ENCODE results near the gene TEAD4. TPM values are rescaled to one million over a fixed set of nuclear protein-coding genes. Genes with fewer than 3 reads are reported as not detected.

Gene TEAD4
- total and polyA plus RNA-seq, 4 donors: 0.79 to 3.8 (median 2.8) TPM

- H3K9ac ChIP-seq (ENCODE audit: low read depth in 1 of 2, low read length in 2 of 2): no peak overlapping the region
- DNase-seq (ENCODE audit: low spot score): no peak
- H3K4me1 ChIP-seq (ENCODE audit: control insufficient read depth in 4 of 4, insufficient read depth in 4 of 4, low read length in 3 of 4): no peaks in the 10 kb centered on the region
- no peak overlapping the region for H3K27ac ChIP-seq (ENCODE audit: low read depth in 1 of 2, low read length in 2 of 2)
- H3K9me3 ChIP-seq (ENCODE audit: control insufficient read depth in 4 of 4, low read length in 3 of 4): no peaks in the 10 kb centered on the region
- no peaks in the 10 kb centered on the region for H3K27me3 ChIP-seq (ENCODE audit: control insufficient read depth in 4 of 4, insufficient read depth in 4 of 4, low read length in 3 of 4)
- H3K4me3 ChIP-seq (ENCODE audit: low read depth in 1 of 3, low read length in 3 of 3): no peak overlapping the region
- H3K36me3 ChIP-seq (ENCODE audit: control insufficient read depth in 4 of 4, insufficient read depth in 3 of 4, low read depth in 1 of 4, low read length in 3 of 4): no peaks in the 10 kb centered on the region
- TF ChIP-seq MAX (IDR thresholded peaks at IDR 0.05) (no peak), CTCF (IDR thresholded peaks at IDR 0.05; ENCODE audit: low read depth, low read length, missing input control) (no peak), SP1 (IDR thresholded peaks at IDR 0.05) (no peak), YY1 (IDR thresholded peaks at IDR 0.05) (no peak), FOXA1 (IDR thresholded peaks at IDR 0.05) (no peak), ZBTB33 (IDR thresholded peaks at IDR 0.05) (no peak), RAD21 (IDR thresholded peaks at IDR 0.05) (no peak), HNF4A (conservative IDR thresholded peaks at IDR 0.05) (no peak), FOXA2 (IDR thresholded peaks at IDR 0.05) (no peak), REST (IDR thresholded peaks at IDR 0.05) (no peak), RXRA (IDR thresholded peaks at IDR 0.05) (no peak), EGR1 (IDR thresholded peaks at IDR 0.05; ENCODE audit: low read depth in 2 of 2) (no peak)
- 87% methylated on average over 8 of the region's 8 CpGs for WGBS
Measured at GRCh38 chr12:3016191-3016590, 57.0 kb downstream of the TEAD4 start.

- Histone ChIP-seq H3K36me3 (ENCODE audit: control insufficient read depth in 4 of 4, insufficient read depth in 3 of 4, low read depth in 1 of 4, low read length in 3 of 4) (no peaks in the 10 kb centered on the region), H3K9ac (ENCODE audit: low read depth in 1 of 2, low read length in 2 of 2) (no peak overlapping the region), H3K9me3 (ENCODE audit: control insufficient read depth in 4 of 4, low read length in 3 of 4) (no peaks in the 10 kb centered on the region), H3K4me3 (ENCODE audit: low read depth in 1 of 3, low read length in 3 of 3) (no peak overlapping the region), H3K27ac (ENCODE audit: low read depth in 1 of 2, low read length in 2 of 2) (no peak overlapping the region), H3K4me1 (ENCODE audit: control insufficient read depth in 4 of 4, insufficient read depth in 4 of 4, low read length in 3 of 4) (no peaks in the 10 kb centered on the region), H3K27me3 (ENCODE audit: control insufficient read depth in 4 of 4, insufficient read depth in 4 of 4, low read length in 3 of 4) (no peaks in the 10 kb centered on the region)
- WGBS: 96% methylated on average over 11 of the region's 11 CpGs
- no peak for DNase-seq (ENCODE audit: low spot score)
- no peak for TF ChIP-seq ATF3 (IDR thresholded peaks at IDR 0.05)
- TF ChIP-seq HNF4G (IDR thresholded peaks at IDR 0.05): no peak
- no peak for TF ChIP-seq RXRA (IDR thresholded peaks at IDR 0.05)
- TF ChIP-seq NR2F2 (IDR thresholded peaks at IDR 0.05): no peak
- no peak for TF ChIP-seq HNF4A (conservative IDR thresholded peaks at IDR 0.05)
- no peak for TF ChIP-seq FOXA2 (IDR thresholded peaks at IDR 0.05)
- no peak for TF ChIP-seq CTCF (IDR thresholded peaks at IDR 0.05; ENCODE audit: low read depth, low read length, missing input control)
- no peak for TF ChIP-seq MAX (IDR thresholded peaks at IDR 0.05)
- TF ChIP-seq FOXA1 (IDR thresholded peaks at IDR 0.05): no peak
- TF ChIP-seq SP1 (IDR thresholded peaks at IDR 0.05): no peak
- no peak for TF ChIP-seq GABPA (IDR thresholded peaks at IDR 0.05 in 1 of 2, conservative IDR thresholded peaks at IDR 0.05 in 1 of 2)
- TF ChIP-seq TAF1 (conservative IDR thresholded peaks at IDR 0.05): no peak
- TF ChIP-seq YY1 (IDR thresholded peaks at IDR 0.05): no peak
- TF ChIP-seq JUND (IDR thresholded peaks at IDR 0.05): no peak
- no peak for TF ChIP-seq REST (IDR thresholded peaks at IDR 0.05)
- TF ChIP-seq RAD21 (IDR thresholded peaks at IDR 0.05): no peak
Measured at GRCh38 chr12:3017281-3017680, 58.1 kb downstream of the TEAD4 start.

Measured in liver (tissue), 9 donors.